ENCODE data around the gene MGST3.
"Not testable (repeated sequence)": the region's sequence is repeated elsewhere in the genome, so short reads cannot be mapped to it uniquely, and the experiment has no call there.

The MGST3 gene

GRCh38 chr1:165629848-165630628 is 996 bp upstream of the MGST3 start:
- DNase-seq: no peak

GRCh38 chr1:165631342-165632151 is 513 bp downstream of the MGST3 start:
- peak; percentile 54 for DNase-seq

GRCh38 chr1:165632152-165632469 is 1.1 kb downstream of the MGST3 start:
- no peak for DNase-seq

- no peak for DNase-seq
Observed at GRCh38 chr1:165632491-165632890, 1.5 kb downstream of the MGST3 start.

GRCh38 chr1:165633614-165634013 is 2.6 kb downstream of the MGST3 start:
- DNase-seq: no peak

- DNase-seq: no peak
Observed at GRCh38 chr1:165634154-165634921, 3.3 kb downstream of the MGST3 start.

GRCh38 chr1:165635329-165635728 is 4.3 kb downstream of the MGST3 start:
- DNase-seq: no peak

GRCh38 chr1:165635823-165636222 is 4.8 kb downstream of the MGST3 start:
- DNase-seq: no peak

- no peak for DNase-seq
Observed at GRCh38 chr1:165637427-165637826, 6.4 kb downstream of the MGST3 start.

- DNase-seq: not testable (repeated sequence)
Observed at GRCh38 chr1:165638211-165638610, 7.2 kb downstream of the MGST3 start.

GRCh38 chr1:165639821-165640623 is 9.0 kb downstream of the MGST3 start:
- no peak for DNase-seq

- no peak for DNase-seq
Observed at GRCh38 chr1:165641231-165641987, 10.4 kb downstream of the MGST3 start.

- no peak for DNase-seq
Observed at GRCh38 chr1:165644064-165644735, 13.2 kb downstream of the MGST3 start.

GRCh38 chr1:165645654-165646366 is 14.8 kb downstream of the MGST3 start:
- DNase-seq: no peak

- no peak for DNase-seq
Observed at GRCh38 chr1:165647517-165647916, 16.5 kb downstream of the MGST3 start.

GRCh38 chr1:165647970-165648369 is 16.9 kb downstream of the MGST3 start:
- DNase-seq: no peak

- DNase-seq: no peak
Observed at GRCh38 chr1:165648919-165649572, 18.0 kb downstream of the MGST3 start.

- DNase-seq: no peak
Observed at GRCh38 chr1:165650981-165651625, 20.1 kb downstream of the MGST3 start.

- not testable (repeated sequence) for DNase-seq
Observed at GRCh38 chr1:165658766-165659580, 27.9 kb downstream of the MGST3 start.

All from activated T-cell treated with anti-CD3 and anti-CD28 coated beads, Interleukin-2, amount 50 U/mL, for 1 hour (primary cell).